Uterus (tissue), 2 donors: ENCODE measurements around the gene IRF4.

ENCODE experiments used
- POLR2A ChIP-seq, 2 donors: fragments of 450-650 bp; IDR thresholded peaks; one replicate each; pipeline ENCODE4 v1.6.1; 2016; ENCODE audit warnings: antibody characterized with exemption in 2 of 2, mild to moderate bottlenecking in 1 of 2, moderate library complexity in 1 of 2
- TF ChIP-seq, protein P1 (sequence below), 4 experiments: fragments of 200-600 bp in 2 of 4; fragments of 450-650 bp in 2 of 4; sonication (generic) in 2 of 4; IDR thresholded peaks; one replicate each; pipeline ENCODE4 v1.5.1; 2016 to 2019; ENCODE audit warnings: antibody characterized with exemption in 4 of 4, mild to moderate bottlenecking in 2 of 4, moderate library complexity in 1 of 4

DNA sequence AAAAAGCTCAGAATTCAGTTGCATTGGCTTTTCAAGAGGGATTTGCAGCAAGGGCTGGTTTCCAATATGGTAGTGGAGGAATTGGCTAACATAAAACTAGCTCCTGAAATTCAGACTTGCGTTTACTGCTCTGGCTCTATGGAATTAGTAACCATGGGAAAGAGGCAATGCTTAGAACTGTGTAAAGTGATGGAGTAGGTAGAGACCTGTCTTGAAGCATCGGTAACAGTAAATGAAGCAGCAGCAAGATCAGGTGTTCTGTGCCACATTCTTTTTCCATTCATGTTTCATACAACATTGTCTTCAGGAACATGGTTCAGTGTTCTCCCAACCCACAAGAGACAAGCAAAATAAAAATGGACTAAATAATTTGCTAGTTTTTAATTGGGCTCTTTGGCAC is 6.5 kb downstream of the IRF4 start:
- TF ChIP-seq, protein P1, sequence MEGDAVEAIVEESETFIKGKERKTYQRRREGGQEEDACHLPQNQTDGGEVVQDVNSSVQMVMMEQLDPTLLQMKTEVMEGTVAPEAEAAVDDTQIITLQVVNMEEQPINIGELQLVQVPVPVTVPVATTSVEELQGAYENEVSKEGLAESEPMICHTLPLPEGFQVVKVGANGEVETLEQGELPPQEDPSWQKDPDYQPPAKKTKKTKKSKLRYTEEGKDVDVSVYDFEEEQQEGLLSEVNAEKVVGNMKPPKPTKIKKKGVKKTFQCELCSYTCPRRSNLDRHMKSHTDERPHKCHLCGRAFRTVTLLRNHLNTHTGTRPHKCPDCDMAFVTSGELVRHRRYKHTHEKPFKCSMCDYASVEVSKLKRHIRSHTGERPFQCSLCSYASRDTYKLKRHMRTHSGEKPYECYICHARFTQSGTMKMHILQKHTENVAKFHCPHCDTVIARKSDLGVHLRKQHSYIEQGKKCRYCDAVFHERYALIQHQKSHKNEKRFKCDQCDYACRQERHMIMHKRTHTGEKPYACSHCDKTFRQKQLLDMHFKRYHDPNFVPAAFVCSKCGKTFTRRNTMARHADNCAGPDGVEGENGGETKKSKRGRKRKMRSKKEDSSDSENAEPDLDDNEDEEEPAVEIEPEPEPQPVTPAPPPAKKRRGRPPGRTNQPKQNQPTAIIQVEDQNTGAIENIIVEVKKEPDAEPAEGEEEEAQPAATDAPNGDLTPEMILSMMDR (IDR thresholded peaks at IDR 0.05), result no peak
- TF ChIP-seq POLR2A (IDR thresholded peaks at IDR 0.05), result no peak
